Ascending aorta (tissue), 2 donors: ENCODE data around the gene B3GNT5. TPM values are rescaled to one million over a fixed set of nuclear protein-coding genes. Genes with fewer than 3 reads are reported as not detected.

Experiments
- DNase-seq, 2 donors: peaks; one replicate each; pipeline ENCODE4 v3.0.0-alpha.2; 2019; ENCODE audit warnings: low spot score in 2 of 2
- H3K27ac ChIP-seq, 2 donors: fragments of 200-600 bp; sonication (generic); one replicate each; pipeline ENCODE4 v1.5.1; 2016 to 2017; ENCODE audit warnings: mild to moderate bottlenecking in 1 of 2
- H3K27me3 ChIP-seq: fragments of 200-600 bp; sonication (generic); one replicate; pipeline ENCODE4 v1.5.1; 2017
- H3K36me3 ChIP-seq, 2 donors: fragments of 200-600 bp; sonication (generic); one replicate each; pipeline ENCODE4 v1.5.1; 2016
- H3K4me1 ChIP-seq, 2 donors: fragments of 200-600 bp; sonication (generic); one replicate each; pipeline ENCODE4 v1.5.1; 2016 to 2017; ENCODE audit warnings: mild to moderate bottlenecking in 1 of 2
- H3K4me3 ChIP-seq, 2 donors: fragments of 200-600 bp; sonication (generic); one replicate each; pipeline ENCODE4 v1.5.1; 2016 to 2017; ENCODE audit warnings: mild to moderate bottlenecking in 1 of 2
- H3K9me3 ChIP-seq, 2 donors: fragments of 200-600 bp; sonication (generic); one replicate each; pipeline ENCODE4 v1.5.1; 2016
- CTCF ChIP-seq, 3 experiments: fragments of 200-600 bp in 2 of 3; fragments of 450-650 bp in 1 of 3; sonication (generic) in 2 of 3; IDR thresholded peaks; one replicate each; pipeline ENCODE4 v1.5.1; 2016 to 2019; ENCODE audit warnings: antibody characterized with exemption in 3 of 3, mild to moderate bottlenecking in 1 of 3, moderate library complexity in 1 of 3
- intact Hi-C: fragments of 100-400 bp; cut with DNase I; formaldehyde crosslinking; loops from one replicate; pipeline ENCODE4 v1.15.1; 2023
- total RNA-seq: library from RNA; depleted of rRNA; stranded (reverse); fragments of >200 nt; gene quantifications from one replicate; pipeline ENCODE4 v1.1.0, GENCODE V29; 2016

Gene B3GNT5
- total RNA-seq, 1 donor from 2014 or later = 0.11 TPM

GRCh38 chr3:183301937-183302580, 49.0 kb downstream of the B3GNT5 start:
- H3K9me3 ChIP-seq = no peaks in the 10 kb centered on the region
- no peaks in the 10 kb centered on the region for H3K4me1 ChIP-seq
- H3K27me3 ChIP-seq = no peaks in the 10 kb centered on the region
- H3K4me3 ChIP-seq = no peak overlapping the region
- DNase-seq = no peak
- H3K36me3 ChIP-seq = no peaks in the 10 kb centered on the region
- no peak overlapping the region for H3K27ac ChIP-seq
- TF ChIP-seq CTCF (IDR thresholded peaks at IDR 0.05) = no peak
- intact Hi-C loops = no loop called here

GRCh38 chr3:183303690-183304089, 50.6 kb downstream of the B3GNT5 start:
- intact Hi-C loops = no loop called here
- Histone ChIP-seq H3K27me3 (no peaks in the 10 kb centered on the region), H3K9me3 (no peaks in the 10 kb centered on the region), H3K4me1 (no peaks in the 10 kb centered on the region), H3K27ac (no peak overlapping the region), H3K4me3 (no peak overlapping the region), H3K36me3 (no peaks in the 10 kb centered on the region)
- no peak for DNase-seq
- TF ChIP-seq CTCF (IDR thresholded peaks at IDR 0.05) = no peak

- Histone ChIP-seq H3K27ac (no peak overlapping the region), H3K9me3 (no peaks in the 10 kb centered on the region), H3K27me3 (no peaks in the 10 kb centered on the region), H3K4me3 (no peak overlapping the region), H3K36me3 (no peaks in the 10 kb centered on the region), H3K4me1 (no peaks in the 10 kb centered on the region)
- TF ChIP-seq CTCF (IDR thresholded peaks at IDR 0.05) = no peak
- peak; percentile 61 to 85 for DNase-seq
- intact Hi-C loops = no loop called here
Measured at GRCh38 chr3:183306798-183307671, 54.0 kb downstream of the B3GNT5 start.

- H3K27ac ChIP-seq = no peak overlapping the region
- H3K9me3 ChIP-seq = no peaks in the 10 kb centered on the region
- intact Hi-C loops = no loop called here
- H3K27me3 ChIP-seq = no peaks in the 10 kb centered on the region
- H3K4me3 ChIP-seq = no peak overlapping the region
- no peak for TF ChIP-seq CTCF (IDR thresholded peaks at IDR 0.05)
- no peak for DNase-seq
- H3K36me3 ChIP-seq = no peaks in the 10 kb centered on the region
- no peaks in the 10 kb centered on the region for H3K4me1 ChIP-seq
Measured at GRCh38 chr3:183307749-183308148, 54.7 kb downstream of the B3GNT5 start.

GRCh38 chr3:183308751-183309150, 55.7 kb downstream of the B3GNT5 start:
- intact Hi-C loops = no loop called here
- DNase-seq = no peak
- no peak for TF ChIP-seq CTCF (IDR thresholded peaks at IDR 0.05)

More at GRCh38 chr3:183308751-183309150, 55.7 kb downstream of the B3GNT5 start:
- H3K36me3 ChIP-seq = no peaks in the 10 kb centered on the region
- no peaks in the 10 kb centered on the region for H3K9me3 ChIP-seq
- no peaks in the 10 kb centered on the region for H3K27me3 ChIP-seq
- no peak overlapping the region for H3K4me3 ChIP-seq
- H3K4me1 ChIP-seq = no peaks in the 10 kb centered on the region
- no peak overlapping the region for H3K27ac ChIP-seq
